Measurements from ENCODE around the gene GRIP1.

GRCh38 chr12:66500091-66500490 lies 178.8 kb downstream of the GRIP1 start:
- TF ChIP-seq EP300 (IDR thresholded peaks at IDR 0.05) (no peak), CTCF (IDR thresholded peaks at IDR 0.05) (no peak), POLR2A (IDR thresholded peaks at IDR 0.05) (no peak)

Data from tibial nerve (tissue), 4 donors.